ENCODE measurements around the gene WIPI1.
"Not testable (repeated sequence)": the region's sequence is repeated elsewhere in the genome, so short reads cannot be mapped to it uniquely, and the experiment has no call there.

Gene WIPI1

DNA sequence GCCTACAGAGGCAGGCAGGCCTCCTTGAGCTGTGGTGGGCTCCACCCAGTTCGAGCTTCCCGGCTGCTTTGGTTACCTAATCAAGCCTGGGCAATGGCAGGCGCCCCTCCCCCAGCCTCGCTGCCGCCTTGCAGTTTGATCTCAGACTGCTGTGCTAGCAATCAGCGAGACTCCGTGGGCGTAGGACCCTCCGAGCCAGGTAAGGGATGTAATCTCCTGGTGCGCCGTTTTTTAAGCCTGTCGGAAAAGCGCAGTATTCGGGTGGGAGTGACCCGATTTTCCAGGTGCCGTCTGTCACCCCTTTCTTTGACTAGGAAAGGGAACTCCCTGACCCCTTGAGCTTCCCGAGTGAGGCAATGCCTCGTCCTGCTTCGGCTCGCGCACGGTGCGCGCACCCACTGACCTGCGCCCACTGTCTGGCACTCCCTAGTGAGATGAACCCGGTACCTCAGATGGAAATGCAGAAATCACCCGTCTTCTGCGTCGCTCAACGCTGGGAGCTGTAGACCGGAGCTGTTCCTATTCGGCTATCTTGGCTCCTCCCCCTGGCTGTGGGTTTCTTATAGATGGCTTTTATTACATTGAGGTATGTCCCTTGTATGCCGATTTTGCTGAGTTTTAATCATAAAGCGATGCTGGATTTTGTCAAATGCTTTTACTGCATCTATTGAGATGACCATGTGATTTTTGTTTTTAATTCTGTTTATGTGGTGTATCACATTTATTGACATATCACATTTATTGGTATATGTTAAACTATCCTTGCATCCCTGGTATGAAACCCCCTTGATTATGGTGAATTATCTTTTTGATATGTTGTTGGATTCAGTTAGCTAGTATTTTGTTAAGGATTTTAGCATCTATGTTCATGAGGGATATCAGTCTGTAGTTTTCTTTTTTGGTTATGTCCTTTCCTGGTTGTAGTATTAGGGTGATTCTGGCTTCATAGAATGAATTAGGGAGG, 43.4 kb downstream of the WIPI1 start:
- DNase-seq = peak; percentile 77

DNA sequence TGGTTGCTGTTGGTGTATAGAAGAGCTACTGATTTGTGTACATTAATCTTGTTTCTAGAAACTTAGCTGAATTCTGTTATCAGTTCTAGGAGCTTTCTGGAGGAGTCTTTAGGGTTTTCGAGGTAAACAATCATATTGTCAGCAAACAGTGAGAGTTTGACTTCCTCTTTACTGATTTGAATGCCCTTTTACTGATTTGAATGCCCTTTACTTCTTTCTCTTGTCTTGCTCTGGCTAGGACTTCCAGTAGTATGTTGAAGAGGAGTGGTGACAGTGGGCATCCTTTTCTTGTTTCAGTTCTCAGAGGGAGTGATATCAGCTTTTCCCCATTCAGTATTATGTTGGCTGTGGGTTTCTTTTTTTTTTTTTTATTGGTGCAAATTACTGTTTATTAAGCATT, 49.6 kb downstream of the WIPI1 start:
- DNase-seq = not testable (repeated sequence)

DNA sequence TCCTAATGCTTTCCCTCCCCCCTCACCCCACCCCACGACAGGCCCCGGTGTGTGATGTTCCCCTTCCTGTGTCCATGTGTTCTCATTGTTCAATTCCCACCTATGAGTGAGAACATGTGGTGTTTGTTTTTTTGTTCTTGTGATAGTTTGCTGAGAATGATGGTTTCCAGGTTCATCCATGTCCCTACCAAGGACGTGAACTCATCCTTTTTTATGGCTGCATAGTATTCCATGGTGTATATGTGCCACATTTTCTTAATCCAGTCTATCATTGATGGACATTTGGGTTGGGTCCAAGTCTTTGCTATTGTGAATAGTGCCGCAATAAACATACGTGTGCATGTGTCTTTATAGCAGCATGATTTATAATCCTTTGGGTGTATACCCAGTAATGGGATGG, 53.5 kb downstream of the WIPI1 start:
- DNase-seq = not testable (repeated sequence)

DNA sequence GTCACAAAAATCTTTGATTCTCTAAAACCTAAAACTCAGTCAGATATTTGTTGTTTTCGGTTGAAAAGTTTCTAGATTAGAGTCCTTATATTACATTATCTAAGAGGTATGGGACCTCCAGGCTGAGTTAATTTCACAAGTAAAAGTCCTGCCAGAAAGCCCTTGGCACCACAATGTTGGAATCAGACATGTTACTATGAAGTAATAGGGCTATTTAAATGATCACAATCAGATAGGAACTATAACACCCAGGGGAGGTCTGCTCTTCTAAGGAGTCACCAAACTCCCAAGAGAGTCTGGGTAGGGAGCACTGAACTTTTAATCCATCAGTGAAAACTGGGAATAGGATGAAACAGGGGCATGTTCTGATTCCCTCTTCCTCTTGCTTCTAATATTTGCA, 54.2 kb downstream of the WIPI1 start:
- no peak for DNase-seq

DNA sequence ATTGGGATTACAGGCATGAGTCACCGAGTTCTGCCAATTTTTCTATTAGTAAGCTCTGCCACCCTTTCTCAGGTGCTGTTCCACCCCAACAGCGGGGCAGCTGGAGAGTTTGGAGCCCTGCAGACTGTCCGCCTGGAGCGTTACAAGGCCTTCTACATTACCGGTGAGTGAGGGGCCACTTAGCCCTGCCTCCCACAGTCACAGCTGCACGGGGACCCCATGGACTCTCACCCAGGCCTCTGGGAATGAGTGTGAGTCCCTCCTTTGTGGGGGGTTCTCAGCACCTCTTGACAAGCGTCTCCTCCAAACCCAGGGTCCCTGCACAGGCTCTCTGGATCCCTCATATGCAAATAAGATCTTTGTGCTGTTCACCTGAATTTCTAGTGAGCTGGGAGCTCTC, 56.0 kb downstream of the WIPI1 start:
- DNase-seq = no peak

DNA sequence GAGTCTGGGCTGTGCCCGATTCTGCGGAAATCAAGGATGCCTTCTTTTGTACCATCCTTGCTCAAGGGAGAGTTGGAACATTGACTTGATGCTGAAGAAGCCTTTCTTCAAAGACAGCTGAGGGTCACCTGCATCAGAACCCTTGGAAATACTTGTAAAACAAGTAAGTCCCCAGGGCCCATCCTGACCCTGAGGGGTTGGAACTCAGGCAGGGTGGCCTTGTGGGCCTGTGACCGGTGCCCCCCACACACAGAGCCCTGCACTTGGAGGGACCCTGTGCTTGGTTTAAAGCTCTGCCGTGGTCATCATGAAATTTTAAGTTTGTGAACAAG, 56.9 kb downstream of the WIPI1 start:
- no peak for DNase-seq

DNA sequence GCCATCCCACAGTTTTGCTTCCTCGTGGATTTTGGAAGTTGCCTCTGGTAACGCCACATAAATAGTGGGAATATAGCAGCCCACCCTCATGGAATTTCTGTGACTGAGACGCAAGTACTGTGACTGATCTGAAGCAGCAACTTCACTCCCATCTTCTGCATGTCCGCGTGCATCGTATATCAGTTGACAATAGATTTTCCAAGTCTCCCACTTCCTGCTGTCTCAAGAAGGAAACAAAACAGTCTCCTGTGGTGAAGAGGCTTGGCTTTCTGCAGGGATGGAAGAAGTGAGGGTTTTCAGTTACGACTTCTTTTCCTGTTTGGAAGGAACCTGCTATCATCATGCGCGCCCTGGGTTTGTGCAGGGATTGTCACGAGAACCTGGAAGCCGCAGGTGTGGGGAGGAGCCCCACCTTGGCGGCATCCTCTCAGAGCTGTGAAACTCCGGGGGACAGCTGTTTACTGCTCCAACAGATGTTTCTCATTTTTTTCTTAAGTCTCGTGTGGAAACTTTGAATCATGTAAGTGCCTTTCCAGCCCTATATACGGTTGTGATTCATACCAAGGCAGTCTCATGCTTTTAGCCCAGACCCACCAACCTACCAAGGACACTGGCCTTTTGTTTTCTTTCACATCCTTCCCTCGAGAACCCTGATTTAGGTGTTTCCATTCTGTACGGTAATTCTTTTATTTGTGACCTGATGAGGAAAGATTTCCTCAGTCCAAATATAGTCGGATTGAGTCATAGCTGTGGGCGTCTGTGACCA, 57.5 kb downstream of the WIPI1 start:
- peak; percentile 5 for DNase-seq

DNA sequence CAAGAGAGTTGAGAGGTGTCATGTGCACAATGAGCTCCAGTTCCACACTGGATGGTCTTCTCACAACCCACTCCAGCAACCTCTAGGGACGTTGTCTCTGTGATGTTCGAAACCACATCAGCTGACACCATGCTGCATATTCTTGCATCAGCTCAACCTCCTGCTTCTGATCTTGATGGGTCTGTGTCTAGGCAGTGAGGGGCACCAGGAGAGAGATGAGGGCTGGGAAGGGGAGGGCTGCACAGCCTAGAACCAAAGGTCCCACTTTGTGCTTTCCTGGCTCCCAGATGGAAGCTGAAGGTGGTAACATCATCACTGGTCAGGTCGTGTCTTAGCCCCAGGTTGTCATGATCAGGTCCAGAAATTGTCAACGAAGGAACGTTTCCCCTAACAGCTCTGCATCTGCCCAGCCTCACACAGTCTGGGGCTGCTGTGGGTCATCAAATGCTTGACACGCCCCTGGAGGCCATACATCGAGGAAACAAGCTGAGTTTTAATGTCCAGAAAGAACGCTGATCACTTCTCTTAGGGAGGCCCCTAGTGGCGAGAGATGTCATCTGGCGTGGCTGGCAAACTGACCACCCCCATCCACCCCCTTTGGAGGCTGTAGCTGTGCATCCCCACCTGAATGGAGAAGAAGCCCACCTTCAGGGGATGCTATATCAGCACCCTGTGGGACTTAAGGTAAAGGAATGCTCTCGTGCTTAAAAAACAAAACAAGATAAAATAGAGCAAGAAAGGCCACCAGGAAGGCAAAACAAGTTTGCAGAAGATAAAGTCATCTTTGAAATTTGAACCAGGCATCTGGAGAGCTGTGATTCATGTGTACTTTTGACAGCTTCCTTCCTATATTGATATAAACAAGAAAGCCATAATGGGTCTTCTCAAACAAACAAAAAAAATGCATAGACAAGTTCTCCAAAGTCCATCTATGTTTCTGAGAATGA, 58.3 kb downstream of the WIPI1 start:
- DNase-seq = peak; percentile 44

DNA sequence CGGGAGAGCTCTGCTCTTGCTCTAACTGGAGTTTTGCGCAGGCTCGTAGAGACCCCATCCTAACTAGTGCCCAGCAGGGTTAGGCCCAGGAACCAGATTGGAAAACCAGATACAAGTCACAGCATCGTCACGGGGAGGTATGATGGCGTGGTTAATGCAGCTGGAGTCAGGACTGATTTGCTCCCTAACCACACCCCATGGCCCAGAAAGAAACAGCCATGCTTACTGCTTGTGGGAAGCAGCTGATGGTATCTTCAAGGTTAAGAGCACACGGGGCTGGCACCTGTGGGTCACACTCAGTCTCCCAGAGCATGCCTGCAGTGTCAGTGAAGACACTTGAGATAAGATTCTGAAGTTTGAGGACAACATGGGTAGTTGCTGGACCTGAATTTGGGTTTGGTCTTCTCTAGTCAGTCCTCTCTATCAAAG, 60.2 kb downstream of the WIPI1 start:
- DNase-seq = no peak

DNA sequence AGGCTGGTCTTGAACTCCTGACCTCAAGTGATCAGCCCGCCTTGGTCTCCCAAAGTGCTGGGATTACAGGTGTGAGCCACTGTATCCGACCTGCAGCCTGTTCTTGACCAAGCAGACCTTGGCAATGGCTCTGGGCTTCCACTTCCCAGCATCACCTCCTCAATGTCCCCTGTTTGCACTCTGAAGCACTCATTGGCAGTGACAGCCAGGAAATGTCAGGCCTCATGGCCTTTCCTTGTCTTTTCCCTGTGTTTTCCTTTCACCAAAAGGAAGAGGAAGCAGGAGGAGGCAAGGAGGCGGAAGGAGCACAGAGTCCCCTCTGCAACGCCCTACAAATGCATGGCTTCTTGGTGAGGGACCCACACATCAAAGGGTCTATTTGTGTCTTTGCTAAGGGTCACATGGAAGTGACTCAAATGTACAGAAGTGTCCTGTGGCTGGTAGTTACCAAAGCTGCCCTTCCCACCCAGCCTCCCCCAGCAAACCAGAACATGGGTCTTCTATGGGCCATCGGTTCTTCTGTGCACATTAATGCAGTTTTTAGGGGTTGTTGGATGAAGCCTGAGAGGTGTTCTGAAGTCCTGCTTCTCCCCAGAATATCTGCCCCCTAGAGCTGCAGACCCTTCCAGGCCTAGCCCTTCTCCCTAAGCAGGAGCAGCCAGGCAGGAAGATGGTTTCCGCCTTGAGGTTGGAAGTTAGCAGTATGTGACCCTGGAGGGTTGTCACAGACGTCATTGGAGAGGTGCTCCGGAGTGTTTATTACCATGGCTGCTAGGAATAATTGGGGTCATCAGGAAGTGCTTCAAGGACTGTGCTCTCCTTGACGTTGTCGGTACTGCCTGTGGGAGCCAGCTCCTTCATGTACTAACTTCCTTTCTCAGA, 60.8 kb downstream of the WIPI1 start:
- DNase-seq = no peak

DNA sequence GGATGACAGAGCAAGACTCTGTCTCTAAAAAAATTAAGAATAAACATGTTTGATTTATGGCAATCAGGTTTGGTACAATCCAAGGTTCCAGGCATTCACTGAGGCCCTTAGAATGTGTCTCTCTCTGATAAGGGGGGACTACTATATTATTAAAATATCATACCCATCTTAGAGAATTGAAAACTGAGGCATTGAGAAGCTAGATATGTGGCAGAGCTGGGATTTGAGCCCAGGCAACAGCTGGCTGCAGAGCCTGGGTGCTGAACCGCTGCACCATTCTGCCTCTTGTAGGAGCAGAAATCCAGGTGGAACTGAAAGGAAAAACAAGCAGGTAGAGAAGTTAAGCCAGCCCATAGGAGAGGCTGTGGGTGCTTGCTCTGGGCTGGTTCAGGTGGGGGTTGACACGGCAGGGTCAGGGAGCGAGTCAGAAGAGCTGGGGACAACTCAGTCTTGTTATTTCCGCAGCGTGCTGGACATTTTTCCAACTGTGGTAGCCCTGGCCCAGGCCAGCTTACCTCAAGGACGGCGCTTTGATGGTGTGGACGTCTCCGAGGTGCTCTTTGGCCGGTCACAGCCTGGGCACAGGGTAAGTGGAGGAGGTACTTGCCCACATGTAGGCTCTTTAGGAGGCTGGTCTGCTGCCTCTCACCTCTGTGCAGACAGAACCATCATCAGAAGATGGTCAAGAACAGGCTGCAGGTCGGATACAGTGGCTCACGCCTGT, 62.5 kb downstream of the WIPI1 start:
- no peak for DNase-seq

DNA sequence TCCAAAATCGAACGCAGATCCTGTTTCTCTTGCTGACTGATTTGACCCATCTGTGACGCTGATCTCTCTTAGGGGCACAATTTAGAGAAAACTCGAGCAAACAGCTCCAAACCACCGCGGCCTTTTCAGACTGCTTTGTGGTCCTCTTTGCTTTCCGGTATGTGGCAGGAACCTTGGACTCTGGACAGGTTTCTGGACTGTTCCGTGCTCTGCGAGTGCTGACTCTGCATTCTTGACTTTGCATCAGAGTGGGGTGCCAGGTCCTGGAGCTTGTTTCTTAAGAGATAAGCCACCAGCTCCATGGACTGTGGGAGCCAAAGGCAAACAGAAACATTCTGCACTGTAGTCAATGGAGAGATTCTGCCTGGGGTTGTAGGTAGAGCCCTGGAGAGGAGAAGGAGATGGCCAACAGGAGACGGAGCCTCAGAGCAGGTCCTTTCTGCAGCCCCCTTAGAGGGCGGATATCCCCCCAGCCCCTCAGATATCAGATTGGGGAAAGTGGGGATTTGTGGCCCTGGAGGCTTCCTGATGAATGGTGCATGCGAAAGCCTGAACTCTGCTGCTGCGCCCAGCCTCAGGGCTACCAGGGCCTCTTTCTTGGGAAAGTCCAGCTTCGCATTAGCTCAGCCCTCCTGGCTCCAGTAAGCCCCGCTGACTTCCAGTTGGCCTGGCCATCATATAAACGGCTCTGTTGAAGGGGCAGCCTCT, 65.6 kb downstream of the WIPI1 start:
- DNase-seq = no peak

DNA sequence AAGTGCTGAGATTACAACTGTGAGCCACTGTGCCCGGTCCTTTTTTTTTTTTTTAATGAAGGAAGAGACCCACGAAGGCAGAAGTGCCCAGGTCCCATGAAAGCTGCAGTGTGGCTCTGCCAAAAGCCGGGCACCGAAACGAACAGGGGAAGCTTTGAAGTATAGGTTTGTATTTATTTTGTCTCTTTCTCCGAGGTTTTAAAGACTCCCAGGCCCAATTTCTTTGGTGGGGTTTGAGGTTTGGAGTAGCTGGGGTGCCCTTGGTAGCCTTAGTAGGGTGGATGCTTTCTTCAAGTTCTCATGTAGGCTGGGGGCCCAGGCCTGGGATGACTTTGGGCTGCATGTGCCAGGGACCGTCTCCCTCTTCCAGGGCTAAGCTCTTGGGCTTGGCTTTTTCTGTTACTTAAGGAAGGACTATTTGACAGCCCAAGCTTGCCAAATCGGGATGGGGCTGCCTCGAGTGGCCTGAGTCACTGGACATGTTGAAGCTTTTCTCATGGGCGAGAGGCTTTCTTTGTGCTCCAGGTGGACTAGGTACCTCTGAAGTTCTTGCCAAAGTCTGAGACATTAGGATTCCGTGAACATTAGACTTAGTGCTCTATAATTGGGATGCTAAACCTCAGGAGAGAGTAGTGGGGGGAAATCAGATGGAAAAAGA, 66.3 kb downstream of the WIPI1 start:
- no peak for DNase-seq

DNA sequence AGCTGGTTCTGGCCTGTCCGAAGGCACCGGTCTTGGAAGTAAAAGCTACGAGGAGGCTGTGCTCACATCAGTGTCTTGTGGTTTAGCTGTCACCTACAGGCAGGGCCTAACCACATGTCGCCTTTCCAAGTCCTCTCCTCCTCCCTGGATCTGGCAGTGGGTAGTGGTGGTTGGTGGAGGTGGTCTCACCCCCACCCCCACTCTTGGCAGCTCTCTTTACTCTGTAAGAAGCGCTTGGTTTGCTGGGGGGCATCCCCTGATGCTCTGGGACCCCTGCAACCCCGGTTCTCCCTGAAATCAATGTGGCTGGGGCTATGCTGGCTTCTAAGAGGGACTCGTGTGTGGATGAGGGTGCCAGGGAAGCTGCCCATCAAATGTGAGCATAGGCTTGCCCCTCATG, 68.3 kb downstream of the WIPI1 start:
- DNase-seq = no peak

DNA sequence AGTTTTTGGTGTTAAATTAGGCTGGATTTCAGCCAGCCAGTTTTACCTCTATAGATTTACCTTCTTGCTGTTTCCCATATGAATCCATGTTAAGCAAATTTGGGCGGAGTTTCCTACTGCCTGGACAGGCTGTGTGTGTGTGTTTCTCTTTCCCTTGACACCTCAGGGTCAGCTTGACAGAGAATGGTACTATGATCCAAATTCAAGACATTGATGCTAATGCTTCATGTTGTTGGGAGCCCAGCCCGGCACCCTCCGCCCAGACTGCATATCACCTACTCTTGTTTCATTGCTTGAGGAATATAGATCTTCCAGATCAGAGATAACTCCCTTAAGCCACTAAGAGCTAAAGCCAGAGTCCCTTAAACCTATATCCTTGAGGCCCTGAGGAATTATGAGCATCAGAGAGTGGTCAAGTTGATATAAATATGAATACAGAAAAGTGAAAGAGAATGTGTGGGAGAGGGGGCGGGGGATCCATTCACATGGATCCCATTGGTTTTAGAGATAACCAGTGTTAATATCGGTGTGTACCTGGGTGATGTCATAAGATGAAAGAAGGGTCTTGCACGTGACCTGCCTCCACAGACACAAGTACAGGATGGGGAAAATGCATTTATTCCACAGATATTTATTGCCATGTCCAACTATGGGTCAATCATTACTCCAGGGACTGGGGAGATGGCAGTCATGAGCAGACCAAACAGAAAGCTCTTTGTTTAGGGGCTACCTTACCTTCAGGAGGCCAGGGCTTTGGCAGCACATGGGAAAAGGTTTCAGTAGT, 69.7 kb downstream of the WIPI1 start:
- no peak for DNase-seq

DNA sequence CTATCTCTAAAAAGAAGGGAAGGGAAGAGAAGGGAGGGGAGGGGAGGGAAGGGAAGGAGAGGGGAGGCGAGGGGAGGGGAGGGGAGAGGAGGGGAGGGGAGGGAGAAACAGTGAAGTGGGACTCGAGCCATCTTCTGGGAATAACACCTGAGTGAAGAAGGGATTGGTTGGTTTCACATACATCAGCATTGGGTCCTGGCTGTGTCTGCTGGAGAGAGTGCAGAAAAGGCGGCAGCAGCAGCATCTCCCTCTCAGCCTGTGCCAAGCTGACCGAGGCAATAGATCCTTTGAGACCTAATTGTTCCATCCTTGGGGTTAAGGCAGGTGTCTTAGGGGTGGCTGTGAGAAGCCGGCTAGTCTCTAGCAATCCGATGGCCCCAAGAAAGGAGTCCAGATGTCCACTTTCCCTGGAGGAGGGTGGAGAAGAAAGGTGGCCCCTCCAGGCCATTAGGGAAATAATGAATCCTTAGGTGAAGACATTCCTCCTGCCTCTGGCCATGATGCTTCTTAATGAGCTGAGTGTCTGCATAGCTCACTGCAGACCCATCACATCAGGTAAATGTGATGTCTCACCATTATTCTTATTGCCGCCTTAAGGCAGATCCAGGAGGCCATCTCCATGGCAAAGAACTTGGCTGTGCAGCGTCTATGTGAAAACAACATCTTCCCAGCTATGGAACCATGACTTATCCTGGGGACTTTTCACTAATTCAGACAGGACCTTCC, 71.6 kb downstream of the WIPI1 start:
- no peak for DNase-seq

DNA sequence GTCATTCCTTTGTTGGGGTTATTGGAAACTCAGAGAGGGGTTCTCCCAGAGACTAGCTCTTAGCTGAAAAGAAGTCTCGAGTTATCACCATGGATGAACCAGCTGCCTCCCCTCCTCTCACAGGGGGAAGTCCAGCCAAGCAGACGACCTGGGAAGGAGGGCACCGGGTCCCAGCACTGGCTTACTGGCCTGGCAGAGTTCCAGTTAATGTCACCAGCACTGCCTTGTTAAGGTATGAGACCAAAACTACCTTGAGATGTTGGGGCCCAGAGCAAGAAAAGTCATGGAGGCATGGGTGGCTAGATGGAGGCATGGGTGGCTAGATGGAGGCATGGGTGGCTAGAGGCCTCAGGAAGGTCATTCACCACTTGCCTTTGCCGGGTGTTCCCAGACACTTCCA, 72.4 kb downstream of the WIPI1 start:
- no peak for DNase-seq

DNA sequence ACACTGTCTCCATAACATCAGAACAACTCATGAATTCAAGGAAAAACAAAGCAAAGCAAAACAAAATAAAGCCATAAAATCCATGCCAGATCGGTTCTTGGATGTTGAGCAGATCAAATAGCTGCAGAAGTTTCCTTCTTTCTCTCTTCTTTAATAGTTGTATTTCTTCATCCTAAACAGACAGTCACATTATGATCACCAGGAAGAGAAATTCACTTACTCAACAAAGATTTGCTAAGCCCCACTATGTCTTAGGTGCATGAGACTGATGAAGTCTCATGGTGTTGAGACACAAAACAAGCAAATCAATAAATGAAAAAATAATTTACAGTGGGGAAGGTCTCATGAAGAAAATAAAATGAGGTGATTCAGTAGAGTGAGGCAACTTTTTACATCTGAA, 72.8 kb downstream of the WIPI1 start:
- no peak for DNase-seq

All from CD4-positive, alpha-beta T cell treated with Interleukin-21 for 1 hour (primary cell).